Measurements from ENCODE around the gene TPCN2.

TPCN2 gene

DNA sequence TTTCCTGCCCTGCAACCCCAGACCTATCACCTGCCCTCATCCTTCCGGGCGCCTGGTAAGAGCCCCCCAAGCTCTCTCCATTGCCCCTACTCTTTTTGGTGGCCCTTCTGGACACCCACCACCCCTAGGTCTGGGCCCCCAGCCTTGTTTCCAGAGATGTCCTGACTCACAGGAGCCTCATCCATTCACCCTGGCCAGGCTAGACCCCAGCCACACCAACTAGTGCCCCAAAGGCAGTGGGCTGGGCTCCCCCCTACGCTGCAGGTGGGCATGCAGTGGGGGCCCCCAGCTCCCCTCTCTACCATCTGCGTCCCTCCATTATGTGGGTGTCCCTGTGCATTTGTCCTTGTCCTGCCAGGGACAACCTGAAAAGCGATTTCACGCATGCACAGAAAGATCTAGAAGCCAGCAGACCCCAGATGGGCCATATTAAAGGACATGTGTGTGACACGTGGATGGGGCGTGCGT, 37.1 kb upstream of the TPCN2 start:
- DNase-seq: no peak
- peak overlapping the region; percentile 95 for H3K9ac ChIP-seq (ENCODE audit: low read length)
- H4K8ac ChIP-seq (ENCODE audit: low read length): no peak overlapping the region
- H2BK5ac ChIP-seq (ENCODE audit: low read depth, low read length, poor library complexity, severe bottlenecking): no peak overlapping the region
- H3K79me1 ChIP-seq (replicated peaks; ENCODE audit: low read length, poor library complexity, severe bottlenecking): peaks cover 5% of the 10 kb centered on the region
- H3K18ac ChIP-seq (ENCODE audit: low read depth in 1 of 2, low read length in 2 of 2): peak overlapping the region; percentile 49 to 59
- H2AK5ac ChIP-seq (ENCODE audit: low read length, severe bottlenecking): peak overlapping the region; percentile 14
- no peak overlapping the region for H3K23ac ChIP-seq (ENCODE audit: low read length in 2 of 2)
- H2BK12ac ChIP-seq (ENCODE audit: low read length in 2 of 2): peak overlapping the region in 1 of 2 experiments; percentile 29
- H3K27me3 ChIP-seq (ENCODE audit: control insufficient read depth in 1 of 2, insufficient read depth in 1 of 2, low read length in 2 of 2): no peaks in the 10 kb centered on the region
- H2BK15ac ChIP-seq (ENCODE audit: low read depth, poor library complexity, severe bottlenecking): no peak overlapping the region
- H3K36me3 ChIP-seq (ENCODE audit: control insufficient read depth in 1 of 2, insufficient read depth in 2 of 2, low read depth in 1 of 2, low read length in 2 of 2): peaks cover 0 to 16% of the 10 kb centered on the region in 2 experiments
- no peak overlapping the region for H3K14ac ChIP-seq (ENCODE audit: low read length in 2 of 2)
- no peak overlapping the region for H2AFZ ChIP-seq (ENCODE audit: low read depth, low read length)
- H2BK120ac ChIP-seq (ENCODE audit: low read depth, low read length): peak overlapping the region; percentile 6
- peak overlapping the region; percentile 79 for H4K91ac ChIP-seq (ENCODE audit: low read length)
- H3K4me2 ChIP-seq (ENCODE audit: low read length, poor library complexity, severe bottlenecking): no peak overlapping the region
- peak overlapping the region in 1 of 2 experiments; percentile 95 for H3K4me3 ChIP-seq (ENCODE audit: insufficient read depth in 1 of 2, low read depth in 1 of 2, low read length in 2 of 2)
- peaks cover 72% of the 10 kb centered on the region for H3K4me1 ChIP-seq (ENCODE audit: control insufficient read depth, insufficient read depth, low read depth, low read length)
- no peaks in the 10 kb centered on the region for H3K9me3 ChIP-seq (ENCODE audit: control insufficient read depth, low read length)
- H3K27ac ChIP-seq (ENCODE audit: low read length, poor library complexity, severe bottlenecking): no peak overlapping the region
- 88% methylated on average over 9 of the region's 9 CpGs for WGBS
- peak overlapping the region in 1 of 2 experiments; percentile 10 for H3K4ac ChIP-seq (ENCODE audit: low read depth in 1 of 2, low read length in 2 of 2)

DNA sequence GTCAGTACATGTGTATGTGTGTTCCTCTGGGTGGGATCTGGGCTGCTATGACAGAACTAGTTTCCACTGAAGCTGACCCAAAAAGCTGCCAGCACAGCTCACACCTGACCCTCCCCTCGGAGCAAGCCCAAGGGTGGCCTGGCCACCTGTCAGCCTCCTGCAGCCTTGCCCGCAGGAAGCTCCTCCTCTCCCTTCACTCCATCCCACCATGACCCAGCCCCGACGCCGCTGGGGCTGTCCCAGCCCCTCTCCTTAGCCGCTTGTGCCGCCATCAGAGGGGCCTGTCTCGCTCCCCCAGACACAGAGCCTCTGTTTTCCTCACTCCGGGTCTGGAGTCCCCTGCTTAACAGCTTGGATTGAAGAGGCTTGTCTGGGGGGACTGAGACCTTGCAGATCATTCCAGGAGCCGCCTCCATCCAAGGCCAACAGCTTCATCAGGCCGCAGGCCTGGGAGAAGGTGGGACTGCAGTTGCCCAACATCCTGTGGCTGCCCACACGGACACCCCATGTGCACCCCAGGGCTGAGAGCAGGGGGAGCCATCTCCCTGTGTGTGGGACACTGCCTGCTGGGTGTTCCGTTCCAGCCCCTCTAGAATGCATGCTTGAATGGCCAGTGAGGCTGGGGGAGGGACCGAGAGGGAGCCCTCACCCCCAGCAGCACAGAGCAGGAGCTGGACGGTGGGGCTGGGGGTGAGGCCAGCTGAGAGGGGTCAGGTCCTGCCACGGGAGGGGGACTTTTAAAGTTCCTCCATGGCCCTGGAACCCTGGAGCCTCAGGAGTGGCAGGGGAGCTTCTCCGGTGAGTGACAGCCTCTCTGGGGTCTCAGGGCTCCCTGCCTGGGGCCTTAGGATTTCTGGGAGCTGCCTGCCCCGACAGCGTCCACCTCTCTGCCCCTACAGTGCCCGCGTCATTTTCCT, 36.4 kb upstream of the TPCN2 start:
- peak overlapping the region; percentile 21 to 89 for H3K4ac ChIP-seq (ENCODE audit: low read depth in 1 of 2, low read length in 2 of 2)
- H3K23ac ChIP-seq (ENCODE audit: low read length in 2 of 2): peak overlapping the region in 1 of 2 experiments; percentile 54
- H3K36me3 ChIP-seq (ENCODE audit: control insufficient read depth in 1 of 2, insufficient read depth in 2 of 2, low read depth in 1 of 2, low read length in 2 of 2): peaks cover 0 to 11% of the 10 kb centered on the region in 2 experiments
- peak; percentile 58 for DNase-seq
- no peaks in the 10 kb centered on the region for H3K27me3 ChIP-seq (ENCODE audit: control insufficient read depth in 1 of 2, insufficient read depth in 1 of 2, low read length in 2 of 2)
- peak overlapping the region; percentile 95 for H3K9ac ChIP-seq (ENCODE audit: low read length)
- no peaks in the 10 kb centered on the region for H3K9me3 ChIP-seq (ENCODE audit: control insufficient read depth, low read length)
- H2AFZ ChIP-seq (ENCODE audit: low read depth, low read length): no peak overlapping the region
- peaks cover 72% of the 10 kb centered on the region for H3K4me1 ChIP-seq (ENCODE audit: control insufficient read depth, insufficient read depth, low read depth, low read length)
- 47% methylated on average over 21 of the region's 21 CpGs for WGBS
- H3K79me1 ChIP-seq (replicated peaks; ENCODE audit: low read length, poor library complexity, severe bottlenecking): peaks cover 5% of the 10 kb centered on the region
- peak overlapping the region; percentile 56 to 95 for H3K4me3 ChIP-seq (ENCODE audit: insufficient read depth in 1 of 2, low read depth in 1 of 2, low read length in 2 of 2)
- H2BK15ac ChIP-seq (ENCODE audit: low read depth, poor library complexity, severe bottlenecking): peak overlapping the region; percentile 88
- peak overlapping the region; percentile 94 for H4K8ac ChIP-seq (ENCODE audit: low read length)
- peak overlapping the region; percentile 92 for H4K91ac ChIP-seq (ENCODE audit: low read length)
- peak overlapping the region in 1 of 2 experiments; percentile 45 for H3K14ac ChIP-seq (ENCODE audit: low read length in 2 of 2)
- H2BK12ac ChIP-seq (ENCODE audit: low read length in 2 of 2): peak overlapping the region in 1 of 2 experiments; percentile 8
- H2AK5ac ChIP-seq (ENCODE audit: low read length, severe bottlenecking): peak overlapping the region; percentile 11
- peak overlapping the region; percentile 84 for H3K4me2 ChIP-seq (ENCODE audit: low read length, poor library complexity, severe bottlenecking)
- peak overlapping the region; percentile 45 for H3K27ac ChIP-seq (ENCODE audit: low read length, poor library complexity, severe bottlenecking)
- H2BK5ac ChIP-seq (ENCODE audit: low read depth, low read length, poor library complexity, severe bottlenecking): peak overlapping the region; percentile 10
- peak overlapping the region; percentile 65 for H2BK120ac ChIP-seq (ENCODE audit: low read depth, low read length)
- peak overlapping the region; percentile 64 to 85 for H3K18ac ChIP-seq (ENCODE audit: low read depth in 1 of 2, low read length in 2 of 2)

DNA sequence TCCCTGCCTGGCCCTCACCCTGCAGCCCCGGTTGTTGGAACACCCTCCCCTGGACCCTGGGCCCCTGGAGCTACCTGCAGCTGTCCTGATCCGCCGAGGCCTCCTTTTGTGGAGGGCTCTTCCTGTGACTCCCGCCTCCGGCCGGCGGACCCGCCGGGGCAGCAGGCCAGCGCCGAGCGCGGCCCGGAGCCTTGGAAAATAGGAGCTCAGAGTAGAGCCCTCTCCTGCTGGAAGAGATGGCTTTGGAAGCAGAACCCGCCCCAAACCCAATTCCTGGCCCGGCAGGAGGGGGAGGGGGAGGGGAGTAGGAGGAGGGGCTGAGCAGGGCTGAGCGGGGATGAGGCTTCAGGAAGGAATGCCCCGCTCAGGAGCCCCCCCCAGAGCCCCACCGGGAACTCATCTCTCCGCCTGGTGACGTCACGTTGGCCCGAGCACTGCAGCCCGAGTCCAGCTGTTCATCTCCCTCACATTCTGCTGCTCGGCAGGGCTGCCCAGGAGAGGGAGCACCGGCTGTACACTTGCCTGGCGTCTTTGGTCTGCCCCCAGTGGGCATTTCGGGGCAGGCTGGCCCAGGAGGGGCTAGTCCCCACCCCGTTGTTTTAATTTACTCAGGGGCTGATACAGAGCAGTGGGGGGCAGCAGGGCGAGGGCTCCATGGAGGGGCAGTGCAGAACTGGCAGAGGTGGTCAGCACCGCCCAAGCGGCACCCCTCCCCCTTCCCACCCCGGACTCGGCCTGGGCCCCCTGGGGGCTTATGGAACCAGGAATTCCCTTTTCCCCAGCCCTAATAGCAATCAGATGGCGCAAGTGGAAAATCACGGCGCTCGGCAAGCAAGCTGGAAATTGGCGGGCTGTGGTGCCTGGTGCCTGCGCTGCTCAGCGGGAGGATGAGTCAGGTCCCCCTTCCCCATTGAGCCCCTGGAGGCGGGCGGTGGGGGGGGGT, 35.5 kb upstream of the TPCN2 start, which contains the start of gene MRGPRF:
MRGPRF (minus strand) TSS at position 238 of the 943 bp plus-strand sequence. CDS start 3,345 bp downstream, outside the sequence.
- peak within 1 kb of the TSS; percentile 21 to 89 for H3K4ac ChIP-seq (ENCODE audit: low read depth in 1 of 2, low read length in 2 of 2)
- H2AFZ ChIP-seq (ENCODE audit: low read depth, low read length): no peak within 1 kb of the TSS
- peak within 1 kb of the TSS; percentile 44 to 65 for H2BK12ac ChIP-seq (ENCODE audit: low read length in 2 of 2)
- H3K4me3 ChIP-seq (ENCODE audit: insufficient read depth in 1 of 2, low read depth in 1 of 2, low read length in 2 of 2): peak within 1 kb of the TSS; percentile 56 to 95
- peaks cover 0 to 6% of the 10 kb centered on the region in 2 experiments for H3K36me3 ChIP-seq (ENCODE audit: control insufficient read depth in 1 of 2, insufficient read depth in 2 of 2, low read depth in 1 of 2, low read length in 2 of 2)
- peak within 1 kb of the TSS; percentile 64 to 85 for H3K18ac ChIP-seq (ENCODE audit: low read depth in 1 of 2, low read length in 2 of 2)
- H3K27me3 ChIP-seq (ENCODE audit: control insufficient read depth in 1 of 2, insufficient read depth in 1 of 2, low read length in 2 of 2): no peaks in the 10 kb centered on the region
- H2BK120ac ChIP-seq (ENCODE audit: low read depth, low read length): peak within 1 kb of the TSS; percentile 66
- H4K8ac ChIP-seq (ENCODE audit: low read length): peak within 1 kb of the TSS; percentile 94
- peak within 1 kb of the TSS; percentile 95 for H3K9ac ChIP-seq (ENCODE audit: low read length)
- H2BK5ac ChIP-seq (ENCODE audit: low read depth, low read length, poor library complexity, severe bottlenecking): peak within 1 kb of the TSS; percentile 10
- H3K4me1 ChIP-seq (ENCODE audit: control insufficient read depth, insufficient read depth, low read depth, low read length): peaks cover 69% of the 10 kb centered on the region
- H2AK5ac ChIP-seq (ENCODE audit: low read length, severe bottlenecking): peak within 1 kb of the TSS; percentile 11
- H3K27ac ChIP-seq (ENCODE audit: low read length, poor library complexity, severe bottlenecking): peak within 1 kb of the TSS; percentile 48
- peak within 1 kb of the TSS in 1 of 2 experiments; percentile 45 for H3K14ac ChIP-seq (ENCODE audit: low read length in 2 of 2)
- H3K9me3 ChIP-seq (ENCODE audit: control insufficient read depth, low read length): no peaks in the 10 kb centered on the region
- peaks cover 5% of the 10 kb centered on the region for H3K79me1 ChIP-seq (replicated peaks; ENCODE audit: low read length, poor library complexity, severe bottlenecking)
- H3K23ac ChIP-seq (ENCODE audit: low read length in 2 of 2): peak within 1 kb of the TSS in 1 of 2 experiments; percentile 54
- peak within 1 kb of the TSS; percentile 92 for H4K91ac ChIP-seq (ENCODE audit: low read length)
- peak; percentile 82 for DNase-seq
- 5% methylated on average over 38 of the region's 43 CpGs for WGBS
- H3K4me2 ChIP-seq (ENCODE audit: low read length, poor library complexity, severe bottlenecking): peak within 1 kb of the TSS; percentile 84
- peak within 1 kb of the TSS; percentile 88 for H2BK15ac ChIP-seq (ENCODE audit: low read depth, poor library complexity, severe bottlenecking)
